ENCODE results near the gene GAGE12J. TPM values are rescaled to one million over a fixed set of nuclear protein-coding genes. Genes with fewer than 3 reads are reported as not detected.
"Not testable (repeated sequence)": the region's sequence is repeated elsewhere in the genome, so short reads cannot be mapped to it uniquely, and the experiment has no call there.

GAGE12J gene
- total and polyA plus RNA-seq, 5 donors, result not detected

DNA sequence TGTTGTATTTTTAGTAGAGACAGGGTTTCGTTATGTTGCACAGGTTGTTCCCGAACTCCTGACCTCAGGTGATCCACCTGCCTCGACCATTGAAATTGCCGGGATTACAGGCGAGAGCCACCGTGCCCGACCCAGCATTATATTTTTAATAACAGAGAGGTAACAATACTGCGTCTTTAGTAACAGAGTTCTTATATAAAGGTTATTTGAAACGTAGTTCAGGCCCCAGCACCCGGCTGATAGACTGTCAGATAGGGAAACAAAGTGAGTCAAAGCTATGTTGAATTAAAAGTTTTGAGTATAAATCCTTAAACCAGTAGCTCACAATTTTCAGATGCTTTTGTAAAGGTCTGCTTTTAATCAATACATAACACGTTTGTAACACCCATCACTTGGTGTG lies 24.3 kb downstream of the GAGE12J start:
- peak in 1 of 3 donors; percentile 45 for DNase-seq
- H3K4me1 ChIP-seq (ENCODE audit: control insufficient read depth, insufficient read depth, low read length); H3K27ac ChIP-seq (ENCODE audit: low read length); H3K9me3 ChIP-seq (ENCODE audit: control insufficient read depth, low read length); ATAC-seq; intact Hi-C loops (cut with DNase I); H3K27me3 ChIP-seq (ENCODE audit: control insufficient read depth, insufficient read depth); H3K4me3 ChIP-seq (ENCODE audit: low read length): not testable (repeated sequence)
- 88% methylated on average over 7 of the region's 11 CpGs for whole genome bisulfite sequencing

Other genes with a start within 250 kb of the GAGE12J start
- 10 to 100 TPM; 14.2 to 20.2 (median 17.6) TPM for gene PRAF2, start 248.0 kb upstream of the GAGE12J start, total RNA-seq
- 23.4 TPM for gene PRAF2, start 248.0 kb upstream of the GAGE12J start, polyA plus RNA-seq
- gene WDR45, start 242.2 kb upstream of the GAGE12J start, total RNA-seq, result 10 to 100 TPM; 70.0 to 81.1 (median 79.8) TPM
- 82.5 TPM for gene WDR45, start 242.2 kb upstream of the GAGE12J start, polyA plus RNA-seq
- 10 to 100 TPM; 17.4 to 20.1 (median 18.1) TPM for gene GPKOW, start 198.3 kb upstream of the GAGE12J start, total RNA-seq
- 14.2 TPM for gene GPKOW, start 198.3 kb upstream of the GAGE12J start, polyA plus RNA-seq
- gene MAGIX, start 159.3 kb upstream of the GAGE12J start, total RNA-seq, result 10 to 100 TPM in 3 of 4 donors, 1 to 10 TPM in 1; 9.0 to 16.6 (median 15.4) TPM
- gene MAGIX, start 159.3 kb upstream of the GAGE12J start, polyA plus RNA-seq, result 16.5 TPM
- gene PLP2, start 150.1 kb upstream of the GAGE12J start, total RNA-seq, result 10 to 100 TPM; 83.0 to 96.4 (median 87.0) TPM
- 89.0 TPM for gene PLP2, start 150.1 kb upstream of the GAGE12J start, polyA plus RNA-seq
- gene PRICKLE3, start 135.7 kb upstream of the GAGE12J start, total RNA-seq, result 10 to 100 TPM in 3 of 4 donors, 1 to 10 TPM in 1; 9.0 to 12.1 (median 11.0) TPM
- gene PRICKLE3, start 135.7 kb upstream of the GAGE12J start, polyA plus RNA-seq, result 8.5 TPM
- gene SYP, start 121.8 kb upstream of the GAGE12J start, total RNA-seq, result 1 to 10 TPM; 2.1 to 3.1 (median 2.4) TPM
- gene SYP, start 121.8 kb upstream of the GAGE12J start, polyA plus RNA-seq, result 3.0 TPM
- under 1 TPM; 0.17 to 0.78 (median 0.19) TPM for gene CACNA1F, start 88.7 kb upstream of the GAGE12J start, total RNA-seq
- gene CACNA1F, start 88.7 kb upstream of the GAGE12J start, polyA plus RNA-seq, result 0.09 TPM
- gene CCDC22, start 86.6 kb upstream of the GAGE12J start, total RNA-seq, result 10 to 100 TPM in 3 of 4 donors, 1 to 10 TPM in 1; 9.2 to 13.7 (median 12.2) TPM
- gene CCDC22, start 86.6 kb upstream of the GAGE12J start, polyA plus RNA-seq, result 8.5 TPM
- under 1 TPM in 2 of 4 donors, not detected in 2; 0.09 to 0.28 TPM for gene FOXP3, start 57.3 kb upstream of the GAGE12J start, total RNA-seq
- 0.05 TPM for gene FOXP3, start 57.3 kb upstream of the GAGE12J start, polyA plus RNA-seq
- 10 to 100 TPM; 23.8 to 29.3 (median 25.5) TPM for gene PPP1R3F, start 52.2 kb upstream of the GAGE12J start, total RNA-seq
- 23.5 TPM for gene PPP1R3F, start 52.2 kb upstream of the GAGE12J start, polyA plus RNA-seq
- not detected for gene GAGE10, start 18.4 kb upstream of the GAGE12J start, total RNA-seq
- not detected for gene GAGE10, start 18.4 kb upstream of the GAGE12J start, polyA plus RNA-seq
- gene GAGE13, start 9.5 kb downstream of the GAGE12J start, total RNA-seq, result not detected
- not detected for gene GAGE13, start 9.5 kb downstream of the GAGE12J start, polyA plus RNA-seq
- not detected for gene GAGE12C, start 210.1 kb downstream of the GAGE12J start, total RNA-seq
- not detected for gene GAGE12C, start 210.1 kb downstream of the GAGE12J start, polyA plus RNA-seq
- not detected for gene GAGE12D, start 219.7 kb downstream of the GAGE12J start, total RNA-seq
- gene GAGE12D, start 219.7 kb downstream of the GAGE12J start, polyA plus RNA-seq, result not detected
- not detected for gene GAGE12E, start 229.3 kb downstream of the GAGE12J start, total RNA-seq
- not detected for gene GAGE12E, start 229.3 kb downstream of the GAGE12J start, polyA plus RNA-seq
- gene GAGE12F, start 238.8 kb downstream of the GAGE12J start, total RNA-seq, result not detected
- not detected for gene GAGE12F, start 238.8 kb downstream of the GAGE12J start, polyA plus RNA-seq
- not detected for gene GAGE12G, start 248.4 kb downstream of the GAGE12J start, total RNA-seq
- not detected for gene GAGE12G, start 248.4 kb downstream of the GAGE12J start, polyA plus RNA-seq